HG02870 (cell line): Measurements from ENCODE around the gene RTL10.
A peak's percentile ranks its signal among the peaks of the same experiment; 100 is the strongest.

Experiments
- ATAC-seq: cut with Tn5 transposase; IDR thresholded peaks from one replicate; pipeline ENCODE4 v1.9.1; 2021; ENCODE audit warnings: mild to moderate bottlenecking, moderate library complexity; ENCODE audit not compliant: unreplicated experiment

Gene RTL10

GRCh38 chr22:19854778-19855503 lies at the start of gene RTL10, which contains the start of gene GNB1L:
Gene RTL10, minus strand, starts transcription at chr22:19854874. Its CDS starts 2,613 bp downstream, at chr22:19852261.
Gene GNB1L, minus strand, starts transcription at chr22:19854874. Its CDS starts 33,519 bp downstream, at chr22:19821355.
- ATAC-seq = peak; percentile 83

GRCh38 chr22:19904174-19904856 lies 49.6 kb upstream of the RTL10 start:
- no peak for ATAC-seq

- no peak for ATAC-seq
Observed at GRCh38 chr22:19903513-19903912, 48.8 kb upstream of the RTL10 start.

GRCh38 chr22:19903031-19903430 lies 48.4 kb upstream of the RTL10 start:
- ATAC-seq = no peak

- no peak for ATAC-seq
Observed at GRCh38 chr22:19902245-19902715, 47.6 kb upstream of the RTL10 start.

- no peak for ATAC-seq
Observed at GRCh38 chr22:19901577-19902244, 47.0 kb upstream of the RTL10 start.

GRCh38 chr22:19900707-19901436 lies 46.2 kb upstream of the RTL10 start:
- no peak for ATAC-seq

GRCh38 chr22:19898831-19899567 lies 44.3 kb upstream of the RTL10 start:
- ATAC-seq = no peak

GRCh38 chr22:19898145-19898544 lies 43.5 kb upstream of the RTL10 start:
- no peak for ATAC-seq

- no peak for ATAC-seq
Observed at GRCh38 chr22:19897726-19898125, 43.1 kb upstream of the RTL10 start.

- no peak for ATAC-seq
Observed at GRCh38 chr22:19896665-19897355, 42.1 kb upstream of the RTL10 start.

- ATAC-seq = no peak
Observed at GRCh38 chr22:19895160-19895849, 40.6 kb upstream of the RTL10 start.

- ATAC-seq = no peak
Observed at GRCh38 chr22:19893363-19893762, 38.7 kb upstream of the RTL10 start.

- ATAC-seq = no peak
Observed at GRCh38 chr22:19892925-19893324, 38.3 kb upstream of the RTL10 start.

- ATAC-seq = no peak
Observed at GRCh38 chr22:19892257-19892879, 37.7 kb upstream of the RTL10 start.

- no peak for ATAC-seq
Observed at GRCh38 chr22:19891317-19892256, 36.9 kb upstream of the RTL10 start.

GRCh38 chr22:19890502-19891316 lies 36.0 kb upstream of the RTL10 start:
- no peak for ATAC-seq
